Left ventricle myocardium inferior (tissue), 1 donor: ENCODE measurements around the gene ACTR3C. TPM values are rescaled to one million over a fixed set of nuclear protein-coding genes. Genes with fewer than 3 reads are reported as not detected.

ENCODE experiments used
- DNase-seq: peaks from one replicate; pipeline ENCODE4 v3.0.0-alpha.2; 2020
- H3K27ac ChIP-seq: fragments of 200-600 bp; replicated peaks from 2 replicates; pipeline ENCODE4 v1.8.0; 2021
- H3K27me3 ChIP-seq: fragments of 200-600 bp; 2 replicates; pipeline ENCODE4 v1.8.0; 2021; ENCODE audit warnings: low read depth
- H3K36me3 ChIP-seq: fragments of 200-600 bp; 2 replicates; pipeline ENCODE4 v1.8.0; 2021
- H3K4me1 ChIP-seq: fragments of 200-600 bp; 2 replicates; pipeline ENCODE4 v1.8.0; 2021
- H3K4me3 ChIP-seq: fragments of 200-600 bp; 2 replicates; pipeline ENCODE4 v1.8.0; 2021; ENCODE audit warnings: mild to moderate bottlenecking, moderate library complexity
- H3K9me3 ChIP-seq: fragments of 200-600 bp; replicated peaks from 2 replicates; pipeline ENCODE4 v1.8.0; 2021
- intact Hi-C: fragments of 100-400 bp; cut with micrococcal nuclease; formaldehyde crosslinking; loops from one replicate; pipeline ENCODE4 v1.11.0; 2022
- total RNA-seq: library from RNA; stranded (reverse); fragmentation: NEBNext Ultra II Directional; extraction: Animal tissue kit (Norgen Biotek cat#: 25700); gene quantifications from one replicate; pipeline ENCODE4 v1.2.1, GENCODE V29; 2021
- TF ChIP-seq, protein P1 (sequence below): fragments of 200-600 bp; IDR thresholded peaks from 2 replicates; pipeline ENCODE4 v1.8.0; 2021; ENCODE audit warnings: antibody characterized with exemption, mild to moderate bottlenecking, borderline replicate concordance
- donor health status: DM: no; HTN: yes; CAD: no; lungs with severe emphysema.

ACTR3C gene
- total RNA-seq, 1 donor from 2014 or later: 5.1 TPM

DNA sequence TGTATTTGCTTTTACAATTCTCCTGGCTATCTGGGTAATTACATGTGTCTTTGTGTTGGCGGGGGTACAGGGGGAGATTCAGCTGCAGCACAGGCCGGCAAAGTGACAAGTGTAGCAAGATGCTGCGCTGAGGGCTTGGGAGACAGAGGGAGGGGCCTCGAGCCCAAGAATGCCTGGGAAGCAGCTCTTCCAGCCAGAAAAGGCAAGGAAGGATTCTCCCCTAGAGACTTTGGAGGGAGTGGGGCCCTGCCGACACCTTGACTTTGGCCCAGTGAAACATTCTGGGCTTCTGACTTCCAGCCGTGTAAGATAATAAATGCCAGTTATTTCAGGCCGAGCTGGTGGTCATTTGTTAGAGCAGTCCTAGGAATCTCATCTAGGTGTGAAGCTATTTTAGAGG is 38.1 kb upstream of the ACTR3C start:
- no peak overlapping the region for H3K27ac ChIP-seq
- no peak for DNase-seq
- intact Hi-C loops: no loop called here

DNA sequence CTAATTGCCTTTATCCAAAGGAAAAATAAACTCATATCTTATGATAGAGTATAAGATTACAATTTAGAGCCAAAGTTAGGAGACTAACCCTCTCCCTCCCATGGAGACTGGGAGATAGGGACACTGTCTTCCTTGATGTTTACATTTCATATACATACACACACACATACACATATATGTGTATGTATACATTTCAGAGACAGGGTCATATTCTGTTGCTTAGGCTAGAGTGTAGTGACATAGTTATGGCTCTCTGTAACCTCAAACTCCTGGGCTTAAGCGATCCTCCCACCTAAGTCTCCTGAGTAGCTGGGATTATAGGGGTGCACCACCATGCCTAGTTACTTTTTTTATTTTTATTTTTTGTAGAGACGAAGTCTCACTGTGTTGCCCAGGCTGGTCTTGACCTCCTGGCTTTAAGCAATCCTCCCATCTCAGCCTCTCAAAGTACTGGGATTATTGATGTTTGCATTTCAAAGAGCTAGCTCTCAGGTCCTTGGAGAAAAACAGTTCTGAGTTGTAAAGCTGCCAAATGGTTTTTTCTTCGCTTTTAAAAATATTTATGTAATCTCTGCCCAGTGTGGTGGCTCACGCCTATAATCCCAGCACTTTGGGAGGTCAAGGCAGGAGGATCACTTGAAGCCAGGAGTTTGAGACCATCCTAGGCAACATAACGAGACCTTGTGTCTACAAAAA is 37.2 kb upstream of the ACTR3C start:
- TF ChIP-seq, protein P1, sequence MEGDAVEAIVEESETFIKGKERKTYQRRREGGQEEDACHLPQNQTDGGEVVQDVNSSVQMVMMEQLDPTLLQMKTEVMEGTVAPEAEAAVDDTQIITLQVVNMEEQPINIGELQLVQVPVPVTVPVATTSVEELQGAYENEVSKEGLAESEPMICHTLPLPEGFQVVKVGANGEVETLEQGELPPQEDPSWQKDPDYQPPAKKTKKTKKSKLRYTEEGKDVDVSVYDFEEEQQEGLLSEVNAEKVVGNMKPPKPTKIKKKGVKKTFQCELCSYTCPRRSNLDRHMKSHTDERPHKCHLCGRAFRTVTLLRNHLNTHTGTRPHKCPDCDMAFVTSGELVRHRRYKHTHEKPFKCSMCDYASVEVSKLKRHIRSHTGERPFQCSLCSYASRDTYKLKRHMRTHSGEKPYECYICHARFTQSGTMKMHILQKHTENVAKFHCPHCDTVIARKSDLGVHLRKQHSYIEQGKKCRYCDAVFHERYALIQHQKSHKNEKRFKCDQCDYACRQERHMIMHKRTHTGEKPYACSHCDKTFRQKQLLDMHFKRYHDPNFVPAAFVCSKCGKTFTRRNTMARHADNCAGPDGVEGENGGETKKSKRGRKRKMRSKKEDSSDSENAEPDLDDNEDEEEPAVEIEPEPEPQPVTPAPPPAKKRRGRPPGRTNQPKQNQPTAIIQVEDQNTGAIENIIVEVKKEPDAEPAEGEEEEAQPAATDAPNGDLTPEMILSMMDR: no peak
- DNase-seq: no peak
- peaks cover 13% of the 10 kb centered on the region for H3K4me1 ChIP-seq
- no peak overlapping the region for H3K27ac ChIP-seq
- no peaks in the 10 kb centered on the region for H3K9me3 ChIP-seq
- no peaks in the 10 kb centered on the region for H3K27me3 ChIP-seq
- intact Hi-C loops: no loop called here
- no peak overlapping the region for H3K4me3 ChIP-seq
- no peaks in the 10 kb centered on the region for H3K36me3 ChIP-seq

More for the DNA sequence above, 38.1 kb upstream of the ACTR3C start:
- Histone ChIP-seq H3K9me3 (no peaks in the 10 kb centered on the region), H3K4me1 (peaks cover 13% of the 10 kb centered on the region), H3K36me3 (no peaks in the 10 kb centered on the region), H3K4me3 (no peak overlapping the region), H3K27me3 (no peaks in the 10 kb centered on the region)
- TF ChIP-seq, protein P1: no peak

DNA sequence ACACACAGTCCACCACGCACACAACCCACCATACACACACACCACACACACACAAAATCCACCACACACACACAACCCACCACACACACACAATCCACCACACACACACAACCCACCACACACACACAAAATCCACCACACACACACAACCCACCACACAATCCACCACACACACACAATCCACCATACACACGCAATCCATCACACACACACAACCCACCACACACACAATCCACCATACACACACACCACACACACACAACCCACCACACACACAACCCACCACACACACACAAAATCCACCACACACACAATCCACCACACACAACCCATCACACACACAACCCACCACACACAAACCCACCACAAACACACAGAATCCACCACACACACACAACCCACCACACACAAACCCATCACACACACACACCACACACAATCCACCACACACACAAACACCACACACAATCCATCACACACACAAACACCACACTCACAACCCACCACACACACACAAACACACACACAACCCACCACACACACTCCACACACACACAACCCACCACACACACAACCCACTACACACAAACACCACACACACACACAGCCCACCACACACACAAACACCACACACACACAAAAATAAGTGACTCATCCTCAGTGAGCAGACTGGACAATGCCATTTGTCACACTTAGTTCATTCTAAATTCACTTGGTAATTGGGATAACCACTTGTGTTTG is 36.4 kb upstream of the ACTR3C start:
- no peaks in the 10 kb centered on the region for H3K27me3 ChIP-seq
- intact Hi-C loops: loop anchor here (5.0 kb wide), 1 partner anchor 63 kb away; no protein-coding TSS in a partner anchor
- peaks cover 13% of the 10 kb centered on the region for H3K4me1 ChIP-seq
- no peaks in the 10 kb centered on the region for H3K36me3 ChIP-seq
- no peak for DNase-seq
- no peaks in the 10 kb centered on the region for H3K9me3 ChIP-seq
- TF ChIP-seq, protein P1: no peak
- no peak overlapping the region for H3K27ac ChIP-seq
- H3K4me3 ChIP-seq: no peak overlapping the region

DNA sequence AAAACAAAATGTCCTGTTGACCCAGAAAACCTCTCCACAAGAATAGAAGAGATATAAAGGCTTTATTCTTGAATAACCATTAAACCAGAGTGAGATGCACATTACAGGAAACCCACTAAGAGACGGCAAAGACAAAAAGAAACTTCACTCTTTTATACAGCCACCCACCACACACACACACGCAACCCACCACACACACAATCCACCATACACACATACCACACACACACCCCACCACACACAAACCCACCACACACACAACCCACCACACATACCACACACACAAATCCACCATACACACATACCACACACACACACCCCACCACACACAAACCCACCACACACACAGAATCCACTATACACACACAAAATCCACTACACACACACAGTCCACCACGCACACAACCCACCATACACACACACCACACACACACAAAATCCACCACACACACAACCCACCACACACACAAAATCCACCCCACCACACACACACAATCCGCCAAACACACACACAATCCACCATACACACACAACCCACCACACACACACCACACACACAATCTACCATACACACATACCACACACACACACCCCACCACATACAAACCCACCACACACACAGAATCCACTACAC is 35.8 kb upstream of the ACTR3C start:
- Histone ChIP-seq H3K27me3 (no peaks in the 10 kb centered on the region), H3K36me3 (no peaks in the 10 kb centered on the region), H3K4me1 (peaks cover 13% of the 10 kb centered on the region), H3K27ac (no peak overlapping the region), H3K9me3 (no peaks in the 10 kb centered on the region), H3K4me3 (no peak overlapping the region)
- TF ChIP-seq, protein P1: no peak
- intact Hi-C loops: loop anchor here (5.0 kb wide), 1 partner anchor 63 kb away; no protein-coding TSS in a partner anchor
- DNase-seq: no peak

DNA sequence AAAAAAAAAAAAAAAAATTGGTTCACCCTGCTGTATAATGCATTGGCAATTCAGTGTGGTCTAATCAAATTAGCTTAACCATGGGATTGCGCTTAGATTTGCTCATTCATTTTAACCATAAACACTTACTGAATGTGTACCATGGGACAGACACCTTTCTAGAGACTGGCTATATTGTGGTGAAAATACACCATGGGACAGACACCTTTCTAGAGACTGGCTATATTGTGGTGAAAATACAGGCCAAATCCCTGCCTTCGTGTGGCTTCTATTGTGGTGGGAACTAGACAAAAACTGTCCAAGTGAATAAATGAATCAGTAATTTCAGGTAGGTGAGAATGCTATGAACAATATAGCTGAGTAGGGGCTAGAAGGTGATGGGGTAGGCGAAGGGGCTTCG is 35.1 kb upstream of the ACTR3C start:
- TF ChIP-seq, protein P1: no peak
- DNase-seq: no peak
- intact Hi-C loops: loop anchor here (5.0 kb wide), 1 partner anchor 64 kb away; no protein-coding TSS in a partner anchor
- Histone ChIP-seq H3K4me1 (peaks cover 13% of the 10 kb centered on the region), H3K4me3 (no peak overlapping the region), H3K27ac (no peak overlapping the region), H3K36me3 (no peaks in the 10 kb centered on the region), H3K9me3 (no peaks in the 10 kb centered on the region), H3K27me3 (no peaks in the 10 kb centered on the region)
